ENCODE measurements around the gene GGT7.
A peak's percentile ranks its signal among the peaks of the same experiment; 100 is the strongest.
"Not testable (repeated sequence)": the region's sequence is repeated elsewhere in the genome, so short reads cannot be mapped to it uniquely, and the experiment has no call there.

GGT7 gene

GRCh38 chr20:34883809-34884208 lies 11.2 kb upstream of the GGT7 start:
- Histone ChIP-seq H3K9ac (ENCODE audit: low read length in 5 of 5) (peak overlapping the region in 1 of 5 donors; percentile 33), H3K4me1 (ENCODE audit: control insufficient read depth in 5 of 5, insufficient read depth in 5 of 5, low read length in 5 of 5) (peaks cover 0 to 72% (median 26%) of the 10 kb centered on the region in 5 donors), H3K27me3 (ENCODE audit: control insufficient read depth in 5 of 5, insufficient read depth in 4 of 5, low read length in 5 of 5) (no peaks in the 10 kb centered on the region), H3K27ac (ENCODE audit: low read depth, low read length) (peak overlapping the region; percentile 65), H3K9me3 (ENCODE audit: control insufficient read depth in 5 of 5, low read length in 5 of 5) (no peaks in the 10 kb centered on the region), H3K4me3 (ENCODE audit: low read depth in 1 of 5, low read length in 5 of 5) (no peak overlapping the region), H3K36me3 (ENCODE audit: control insufficient read depth in 5 of 5, insufficient read depth in 5 of 5, low read length in 5 of 5) (peaks cover 20 to 30% (median 24%) of the 10 kb centered on the region in 5 donors)

GRCh38 chr20:34883087-34883688 lies 10.5 kb upstream of the GGT7 start:
- Histone ChIP-seq H3K36me3 (ENCODE audit: control insufficient read depth in 5 of 5, insufficient read depth in 5 of 5, low read length in 5 of 5) (peaks cover 20 to 30% (median 24%) of the 10 kb centered on the region in 5 donors), H3K9me3 (ENCODE audit: control insufficient read depth in 5 of 5, low read length in 5 of 5) (no peaks in the 10 kb centered on the region), H3K4me3 (ENCODE audit: low read depth in 1 of 5, low read length in 5 of 5) (peak overlapping the region in 1 of 5 donors; percentile 3), H3K4me1 (ENCODE audit: control insufficient read depth in 5 of 5, insufficient read depth in 5 of 5, low read length in 5 of 5) (peaks cover 0 to 76% (median 31%) of the 10 kb centered on the region in 5 donors), H3K9ac (ENCODE audit: low read length in 5 of 5) (peak overlapping the region in 1 of 5 donors; percentile 33), H3K27me3 (ENCODE audit: control insufficient read depth in 5 of 5, insufficient read depth in 4 of 5, low read length in 5 of 5) (no peaks in the 10 kb centered on the region), H3K27ac (ENCODE audit: low read depth, low read length) (peak overlapping the region; percentile 65)

- Histone ChIP-seq H3K9me3 (ENCODE audit: control insufficient read depth in 5 of 5, low read length in 5 of 5) (no peaks in the 10 kb centered on the region), H3K27me3 (ENCODE audit: control insufficient read depth in 5 of 5, insufficient read depth in 4 of 5, low read length in 5 of 5) (no peaks in the 10 kb centered on the region), H3K4me3 (ENCODE audit: low read depth in 1 of 5, low read length in 5 of 5) (no peak overlapping the region), H3K4me1 (ENCODE audit: control insufficient read depth in 5 of 5, insufficient read depth in 5 of 5, low read length in 5 of 5) (peaks cover 0 to 75% (median 42%) of the 10 kb centered on the region in 5 donors), H3K27ac (ENCODE audit: low read depth, low read length) (peak overlapping the region; percentile 88), H3K36me3 (ENCODE audit: control insufficient read depth in 5 of 5, insufficient read depth in 5 of 5, low read length in 5 of 5) (peaks cover 18 to 27% (median 24%) of the 10 kb centered on the region in 5 donors), H3K9ac (ENCODE audit: low read length in 5 of 5) (peak overlapping the region in 1 of 5 donors; percentile 42)
Measured at GRCh38 chr20:34881689-34882088, 9.0 kb upstream of the GGT7 start.

- not testable (repeated sequence) for H3K27me3 ChIP-seq (ENCODE audit: control insufficient read depth in 5 of 5, insufficient read depth in 4 of 5, low read length in 5 of 5); H3K4me3 ChIP-seq (ENCODE audit: low read depth in 1 of 5, low read length in 5 of 5); H3K9me3 ChIP-seq (ENCODE audit: control insufficient read depth in 5 of 5, low read length in 5 of 5)
- Histone ChIP-seq H3K4me1 (ENCODE audit: control insufficient read depth in 5 of 5, insufficient read depth in 5 of 5, low read length in 5 of 5) (peaks cover 0 to 75% (median 45%) of the 10 kb centered on the region in 5 donors), H3K9ac (ENCODE audit: low read length in 5 of 5) (peak overlapping the region in 1 of 5 donors; percentile 73), H3K36me3 (ENCODE audit: control insufficient read depth in 5 of 5, insufficient read depth in 5 of 5, low read length in 5 of 5) (peaks cover 16 to 27% (median 24%) of the 10 kb centered on the region in 5 donors), H3K27ac (ENCODE audit: low read depth, low read length) (peak overlapping the region; percentile 88)
Measured at GRCh38 chr20:34880971-34881370, 8.3 kb upstream of the GGT7 start.

DNA sequence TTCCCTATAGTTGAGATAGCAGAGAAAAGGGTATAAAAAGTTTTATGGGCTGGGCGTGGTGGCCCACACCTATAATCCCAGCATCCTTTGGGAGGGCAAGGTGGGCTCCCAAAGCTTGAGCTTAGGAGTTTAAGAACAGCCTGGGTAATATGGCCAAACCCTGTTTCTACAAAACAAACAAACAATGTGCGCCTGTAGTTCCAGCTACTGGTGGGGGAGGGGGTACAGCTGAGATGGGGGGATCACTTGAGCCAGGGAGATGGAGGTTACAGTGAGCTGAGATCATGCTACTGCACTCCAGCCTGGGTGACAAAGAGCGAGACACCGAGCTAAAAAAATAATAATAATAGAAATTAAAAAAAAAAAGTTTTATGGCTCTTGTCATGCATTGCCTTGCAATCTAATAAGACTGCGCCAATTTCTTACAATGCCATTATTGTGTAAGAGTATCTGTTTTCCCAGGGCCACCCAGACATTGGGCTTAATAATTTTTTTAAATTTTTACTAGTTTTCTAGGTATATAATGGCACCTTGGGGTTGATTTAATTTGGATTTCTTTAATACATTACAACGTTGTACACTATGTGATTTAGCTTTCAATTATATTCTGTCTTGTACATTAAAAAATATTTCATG lies 7.7 kb upstream of the GGT7 start:
- H3K36me3 ChIP-seq (ENCODE audit: control insufficient read depth in 5 of 5, insufficient read depth in 5 of 5, low read length in 5 of 5): peaks cover 10 to 24% (median 20%) of the 10 kb centered on the region in 5 donors
- peaks cover 0 to 74% (median 51%) of the 10 kb centered on the region in 5 donors for H3K4me1 ChIP-seq (ENCODE audit: control insufficient read depth in 5 of 5, insufficient read depth in 5 of 5, low read length in 5 of 5)
- peak overlapping the region; percentile 88 for H3K27ac ChIP-seq (ENCODE audit: low read depth, low read length)
- no peaks in the 10 kb centered on the region for H3K27me3 ChIP-seq (ENCODE audit: control insufficient read depth in 5 of 5, insufficient read depth in 4 of 5, low read length in 5 of 5)
- H3K9ac ChIP-seq (ENCODE audit: low read length in 5 of 5): peak overlapping the region in 2 of 5 donors; percentile 20 to 73
- H3K4me3 ChIP-seq (ENCODE audit: low read depth in 1 of 5, low read length in 5 of 5): peak overlapping the region in 2 of 5 donors; percentile 29 to 47
- H3K9me3 ChIP-seq (ENCODE audit: control insufficient read depth in 5 of 5, low read length in 5 of 5): no peaks in the 10 kb centered on the region

DNA sequence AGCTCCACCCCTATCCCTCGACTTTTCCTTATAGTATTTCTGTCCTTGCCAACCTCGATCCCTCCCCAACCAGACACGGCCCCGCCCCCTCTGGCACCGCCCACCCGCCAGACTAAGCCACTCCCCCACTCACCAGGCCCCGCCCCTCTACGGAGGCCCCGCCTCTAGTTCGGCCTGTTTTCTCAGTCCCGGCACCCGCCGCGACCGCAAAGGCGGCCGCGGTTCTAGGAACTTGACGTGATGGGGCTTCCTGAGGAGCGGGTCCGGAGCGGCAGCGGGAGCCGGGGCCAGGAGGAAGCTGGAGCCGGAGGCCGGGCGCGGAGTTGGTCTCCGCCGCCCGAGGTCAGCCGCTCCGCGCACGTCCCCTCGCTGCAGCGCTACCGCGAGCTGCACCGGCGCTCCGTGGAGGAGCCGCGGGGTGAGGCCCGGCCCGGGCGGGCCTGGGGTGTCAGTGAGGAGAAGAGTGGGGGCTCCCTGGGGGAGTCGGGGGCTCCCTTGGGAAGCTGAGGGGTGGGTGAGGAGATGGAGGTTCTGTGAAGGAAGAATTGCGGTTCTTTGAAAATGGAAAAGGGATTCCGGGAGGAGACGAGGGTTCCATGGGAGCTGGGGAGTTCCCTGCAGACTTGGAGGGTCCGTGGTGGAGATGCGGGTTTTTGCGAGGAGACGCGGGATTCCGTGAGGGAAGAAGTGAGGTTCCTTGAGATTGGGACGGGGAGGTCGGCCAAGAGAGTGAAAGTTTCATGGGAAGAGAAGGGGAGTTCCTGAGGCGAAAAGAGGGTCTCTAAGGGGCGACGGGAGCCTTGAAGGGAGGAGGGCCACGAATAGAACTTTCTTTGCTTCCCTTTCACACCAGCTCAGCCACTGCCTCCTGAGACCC lies 4.0 kb upstream of the GGT7 start, which contains the start of gene ACSS2:
ACSS2 (plus strand) TSS at position 207 of the 877 bp plus-strand sequence; CDS start at position 241, 34 bp downstream.
- Histone ChIP-seq H3K27me3 (ENCODE audit: control insufficient read depth in 5 of 5, insufficient read depth in 4 of 5, low read length in 5 of 5) (no peaks in the 10 kb centered on the region), H3K9ac (ENCODE audit: low read length in 5 of 5) (peak within 1 kb of the TSS; percentile 76 to 98 (median 95)), H3K4me1 (ENCODE audit: control insufficient read depth in 5 of 5, insufficient read depth in 5 of 5, low read length in 5 of 5) (peaks cover 5 to 69% (median 60%) of the 10 kb centered on the region in 5 donors), H3K4me3 (ENCODE audit: low read depth in 1 of 5, low read length in 5 of 5) (peak within 1 kb of the TSS; percentile 80 to 95 (median 84)), H3K9me3 (ENCODE audit: control insufficient read depth in 5 of 5, low read length in 5 of 5) (no peaks in the 10 kb centered on the region), H3K36me3 (ENCODE audit: control insufficient read depth in 5 of 5, insufficient read depth in 5 of 5, low read length in 5 of 5) (no peaks in the 10 kb centered on the region), H3K27ac (ENCODE audit: low read depth, low read length) (peak within 1 kb of the TSS; percentile 91)

GRCh38 chr20:34875642-34876405 lies 3.2 kb upstream of the GGT7 start:
- H3K9ac ChIP-seq (ENCODE audit: low read length in 5 of 5): peak overlapping the region in 2 of 5 donors; percentile 26 to 39
- H3K4me1 ChIP-seq (ENCODE audit: control insufficient read depth in 5 of 5, insufficient read depth in 5 of 5, low read length in 5 of 5): peaks cover 5 to 76% (median 57%) of the 10 kb centered on the region in 5 donors
- H3K4me3 ChIP-seq (ENCODE audit: low read depth in 1 of 5, low read length in 5 of 5): peak overlapping the region; percentile 55 to 80 (median 64)
- no peaks in the 10 kb centered on the region for H3K27me3 ChIP-seq (ENCODE audit: control insufficient read depth in 5 of 5, insufficient read depth in 4 of 5, low read length in 5 of 5)
- H3K27ac ChIP-seq (ENCODE audit: low read depth, low read length): peak overlapping the region; percentile 74
- H3K36me3 ChIP-seq (ENCODE audit: control insufficient read depth in 5 of 5, insufficient read depth in 5 of 5, low read length in 5 of 5): no peaks in the 10 kb centered on the region
- no peaks in the 10 kb centered on the region for H3K9me3 ChIP-seq (ENCODE audit: control insufficient read depth in 5 of 5, low read length in 5 of 5)

DNA sequence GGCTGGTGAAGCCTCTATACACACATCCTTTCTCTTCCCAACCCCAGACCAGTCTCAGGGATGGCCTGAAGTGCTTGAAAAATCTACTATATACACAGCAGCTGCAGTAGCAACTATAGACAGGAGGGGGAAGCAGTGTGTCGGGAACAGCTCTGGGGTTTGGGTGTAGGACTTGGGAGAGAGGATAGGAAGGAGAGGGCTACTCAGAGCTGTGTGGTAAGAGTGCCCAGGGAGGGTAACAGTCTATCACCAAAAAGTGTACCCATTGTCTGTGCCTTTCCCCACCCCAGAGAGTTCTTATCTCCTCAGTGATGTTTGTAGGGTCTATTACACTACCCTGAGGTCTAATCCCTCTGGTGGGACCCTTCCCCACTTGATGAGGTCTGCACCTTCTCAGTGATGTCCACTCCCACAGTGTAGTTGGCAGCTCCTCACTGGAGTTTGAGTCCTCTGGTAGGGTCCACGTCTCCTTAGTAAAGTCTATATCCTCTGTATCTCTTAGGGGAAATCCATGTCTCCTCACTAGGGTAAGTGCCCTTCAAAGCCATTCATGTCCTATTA lies 1.5 kb upstream of the GGT7 start:
- Histone ChIP-seq H3K9me3 (ENCODE audit: control insufficient read depth in 5 of 5, low read length in 5 of 5) (no peaks in the 10 kb centered on the region), H3K4me1 (ENCODE audit: control insufficient read depth in 5 of 5, insufficient read depth in 5 of 5, low read length in 5 of 5) (peaks cover 5 to 65% (median 42%) of the 10 kb centered on the region in 5 donors), H3K27ac (ENCODE audit: low read depth, low read length) (peak overlapping the region; percentile 74), H3K27me3 (ENCODE audit: control insufficient read depth in 5 of 5, insufficient read depth in 4 of 5, low read length in 5 of 5) (no peaks in the 10 kb centered on the region), H3K4me3 (ENCODE audit: low read depth in 1 of 5, low read length in 5 of 5) (no peak overlapping the region), H3K9ac (ENCODE audit: low read length in 5 of 5) (peak overlapping the region in 2 of 5 donors; percentile 21 to 53), H3K36me3 (ENCODE audit: control insufficient read depth in 5 of 5, insufficient read depth in 5 of 5, low read length in 5 of 5) (no peaks in the 10 kb centered on the region)

GRCh38 chr20:34873583-34874093 lies 982 bp upstream of the GGT7 start:
- H3K9ac ChIP-seq (ENCODE audit: low read length in 5 of 5): peak overlapping the region in 1 of 5 donors; percentile 76
- no peak overlapping the region for H3K27ac ChIP-seq (ENCODE audit: low read depth, low read length)

More at GRCh38 chr20:34873583-34874093, 982 bp upstream of the GGT7 start:
- Histone ChIP-seq H3K4me1 (ENCODE audit: control insufficient read depth in 5 of 5, insufficient read depth in 5 of 5, low read length in 5 of 5) (peaks cover 5 to 63% (median 41%) of the 10 kb centered on the region in 5 donors), H3K9me3 (ENCODE audit: control insufficient read depth in 5 of 5, low read length in 5 of 5) (no peaks in the 10 kb centered on the region), H3K36me3 (ENCODE audit: control insufficient read depth in 5 of 5, insufficient read depth in 5 of 5, low read length in 5 of 5) (no peaks in the 10 kb centered on the region), H3K4me3 (ENCODE audit: low read depth in 1 of 5, low read length in 5 of 5) (no peak overlapping the region), H3K27me3 (ENCODE audit: control insufficient read depth in 5 of 5, insufficient read depth in 4 of 5, low read length in 5 of 5) (no peaks in the 10 kb centered on the region)
